Sigmoid colon (tissue), 7 donors: ENCODE data around the gene SLC6A8. TPM values are rescaled to one million over a fixed set of nuclear protein-coding genes. Genes with fewer than 3 reads are reported as not detected.

ENCODE experiments used
- DNase-seq: peaks from one replicate; pipeline ENCODE4 v3.0.0-alpha.2; 2019
- H3K27ac ChIP-seq, 4 donors: fragments of 200-600 bp; sonication (generic); one replicate each; pipeline ENCODE4 v1.5.1; 2016 to 2019; ENCODE audit warnings: mild to moderate bottlenecking in 1 of 4
- H3K27me3 ChIP-seq, 3 donors: fragments of 200-600 bp; sonication (generic); one replicate each; pipeline ENCODE4 v1.5.1; 2019; ENCODE audit warnings: mild to moderate bottlenecking in 1 of 3
- H3K36me3 ChIP-seq, 4 donors: fragments of 200-600 bp; sonication (generic); one replicate each; pipeline ENCODE4 v1.5.1; 2016 to 2019
- H3K4me1 ChIP-seq, 4 donors: fragments of 200-600 bp; sonication (generic); one replicate each; pipeline ENCODE4 v1.5.1; 2017 to 2019
- H3K4me3 ChIP-seq, 4 donors: fragments of 200-600 bp; sonication (generic); one replicate each; pipeline ENCODE4 v1.5.1; 2017 to 2019; ENCODE audit warnings: mild to moderate bottlenecking in 2 of 4, moderate library complexity in 1 of 4
- H3K9me3 ChIP-seq, 4 donors: fragments of 200-600 bp in 3 of 4; sonication (generic) in 3 of 4; one replicate each; pipeline versions ENCODE4 v1.5.1 to v1.6.1; 2013 to 2019
- CTCF ChIP-seq, 4 experiments: fragments of 450-650 bp in 3 of 4; fragments of 200-600 bp in 1 of 4; IDR thresholded peaks; one replicate each; pipeline ENCODE4 v1.5.1; 2016 to 2019; ENCODE audit warnings: antibody characterized with exemption in 4 of 4, mild to moderate bottlenecking in 3 of 4, moderate library complexity in 2 of 4
- EP300 ChIP-seq, 4 donors: sonication (generic); formaldehyde crosslinking; IDR thresholded peaks; one replicate each; pipeline ENCODE4 v1.6.1; 2017; ENCODE audit warnings: antibody characterized with exemption in 4 of 4
- POLR2A ChIP-seq, 2 donors: fragments of 450-650 bp; IDR thresholded peaks; one replicate each; pipeline ENCODE4 v1.6.1; 2016; ENCODE audit warnings: antibody characterized with exemption in 2 of 2, mild to moderate bottlenecking in 2 of 2, moderate library complexity in 2 of 2
- POLR2AphosphoS5 ChIP-seq, 4 donors: sonication (generic); formaldehyde crosslinking; IDR thresholded peaks; one replicate each; pipeline ENCODE4 v1.6.1; 2017; ENCODE audit warnings: antibody characterized with exemption in 4 of 4
- WGBS, 2 donors: extraction: QIAGEN DNeasy Blood & Tissue Kit; methylation state at CpG; one replicate each; pipeline ENCODE4 v1.1.7; 2013; 5-methylcytosine and 5-hydroxymethylcytosine counted together
- intact Hi-C: fragments of 100-400 bp; cut with DNase I; formaldehyde crosslinking; loops from one replicate; pipeline ENCODE4 v1.15.1; 2023
- polyA plus RNA-seq, 3 donors: library from polyadenylated mRNA; stranded (reverse); fragments of 200-250 nt; gene quantifications; one replicate each; pipeline ENCODE4 v1.2.3, GENCODE V29; 2013
- total RNA-seq, 4 donors: library from RNA; depleted of rRNA; stranded (reverse); fragments of >200 nt; gene quantifications; one replicate each; pipeline ENCODE4 v1.1.0, GENCODE V29; 2016
- donor health status: healthy with polysubstance abuse.
- donor health status: Bipolar disorder and iron deficiency.
- donor health status: healthy.

The SLC6A8 gene
- total and polyA plus RNA-seq, 7 donors = 31.9 to 158 (median 60.7) TPM

GRCh38 chrX:153671589-153672530, 15.9 kb upstream of the SLC6A8 start:
- Histone ChIP-seq H3K4me3 (peak overlapping the region in 2 of 4 donors; percentile 48 to 52), H3K36me3 (no peaks in the 10 kb centered on the region), H3K9me3 (no peaks in the 10 kb centered on the region), H3K27me3 (no peaks in the 10 kb centered on the region), H3K27ac (peak overlapping the region; percentile 59 to 82 (median 78)), H3K4me1 (peaks cover 0 to 3% (median 0%) of the 10 kb centered on the region in 4 donors)
- intact Hi-C loops = no loop called here
- 79 to 90% methylated on average over 27 of the region's 27 CpGs for WGBS, 2 donors
- DNase-seq = peak; percentile 61
- TF ChIP-seq CTCF (IDR thresholded peaks at IDR 0.05) (no peak), POLR2A (IDR thresholded peaks at IDR 0.05) (no peak), POLR2AphosphoS5 (IDR thresholded peaks at IDR 0.05) (no peak), EP300 (IDR thresholded peaks at IDR 0.05) (no peak)

- H3K27ac ChIP-seq = peak overlapping the region; percentile 59 to 82 (median 78)
- TF ChIP-seq POLR2AphosphoS5 (IDR thresholded peaks at IDR 0.05) (peak in 1 of 4 donors; percentile 8), POLR2A (IDR thresholded peaks at IDR 0.05) (no peak), EP300 (IDR thresholded peaks at IDR 0.05) (no peak)
- H3K36me3 ChIP-seq = no peaks in the 10 kb centered on the region
- 33 to 43% methylated on average over 53 of the region's 53 CpGs for WGBS, 2 donors
- H3K4me3 ChIP-seq = peak overlapping the region; percentile 22 to 52 (median 46)
- no peaks in the 10 kb centered on the region for H3K27me3 ChIP-seq
- no peaks in the 10 kb centered on the region for H3K9me3 ChIP-seq
- intact Hi-C loops = no loop called here
- peaks cover 0 to 3% (median 0%) of the 10 kb centered on the region in 4 donors for H3K4me1 ChIP-seq
- peak; percentile 73 for DNase-seq
These were observed 14.9 kb upstream of the SLC6A8 start for GRCh38 chrX:153672531-153673427.

- whole genome bisulfite sequencing, 2 donors = 7 to 11% methylated on average over 98 of the region's 98 CpGs
- no peak for TF ChIP-seq CTCF (IDR thresholded peaks at IDR 0.05)
- TF ChIP-seq EP300 (IDR thresholded peaks at IDR 0.05) = no peak
- TF ChIP-seq POLR2AphosphoS5 (IDR thresholded peaks at IDR 0.05) = no peak
- no peak for TF ChIP-seq POLR2A (IDR thresholded peaks at IDR 0.05)
- no peaks in the 10 kb centered on the region for H3K9me3 ChIP-seq
- intact Hi-C loops = no loop called here
- peak within 1 kb of the TSS; percentile 59 to 82 (median 78) for H3K27ac ChIP-seq
- no peaks in the 10 kb centered on the region for H3K36me3 ChIP-seq
- H3K4me3 ChIP-seq = peak within 1 kb of the TSS; percentile 22 to 52 (median 46)
- peak; percentile 66 for DNase-seq
- H3K27me3 ChIP-seq = no peaks in the 10 kb centered on the region
- no peaks in the 10 kb centered on the region for H3K4me1 ChIP-seq
These were observed 14.1 kb upstream of the SLC6A8 start, which contains the start of gene PNCK for GRCh38 chrX:153673428-153674218. TSS of gene PNCK (minus strand) at chrX:153673813. CDS start at chrX:153673076, 737 bp downstream.

GRCh38 chrX:153674219-153674851, 13.4 kb upstream of the SLC6A8 start:
- intact Hi-C loops = no loop called here
- H3K4me1 ChIP-seq = no peaks in the 10 kb centered on the region
- 75 to 78% methylated on average over 27 of the region's 27 CpGs for WGBS, 2 donors
- H3K9me3 ChIP-seq = no peaks in the 10 kb centered on the region
- no peaks in the 10 kb centered on the region for H3K27me3 ChIP-seq
- no peak overlapping the region for H3K4me3 ChIP-seq
- TF ChIP-seq CTCF (IDR thresholded peaks at IDR 0.05) (no peak), POLR2AphosphoS5 (IDR thresholded peaks at IDR 0.05) (no peak), EP300 (IDR thresholded peaks at IDR 0.05) (no peak), POLR2A (IDR thresholded peaks at IDR 0.05) (no peak)
- peak; percentile 55 for DNase-seq
- H3K36me3 ChIP-seq = no peaks in the 10 kb centered on the region
- peak overlapping the region in 2 of 4 donors; percentile 47 to 58 for H3K27ac ChIP-seq
